NT2/D1 (cell line): Measurements from ENCODE around the gene TBC1D24.

ENCODE experiments used
- DNase-seq: peaks from one replicate; pipeline ENCODE4 v3.0.0-alpha.2; 2011; ENCODE audit warnings: low read depth, low spot score
- H3K27me3 ChIP-seq: 2 replicates; pipeline ENCODE4 v1.6.0; 2011; ENCODE audit warnings: mild to moderate bottlenecking; ENCODE audit not compliant: insufficient read length, insufficient read depth
- H3K36me3 ChIP-seq: 2 replicates; pipeline ENCODE4 v1.6.1; 2011; ENCODE audit warnings: mild to moderate bottlenecking, low read length, mixed read lengths; ENCODE audit not compliant: insufficient read depth, insufficient read length
- H3K4me1 ChIP-seq: 2 replicates; pipeline ENCODE4 v1.5.1; 2011; ENCODE audit not compliant: insufficient read depth, insufficient read length
- H3K4me3 ChIP-seq: 2 replicates; pipeline ENCODE4 v1.5.1; 2011; ENCODE audit warnings: low read depth; ENCODE audit not compliant: insufficient read length
- H3K9ac ChIP-seq: 2 replicates; pipeline ENCODE4 v1.6.0; 2011; ENCODE audit warnings: low read depth; ENCODE audit not compliant: insufficient read length
- H3K9me3 ChIP-seq: 2 replicates; pipeline ENCODE4 v1.5.1; 2011; ENCODE audit warnings: mild to moderate bottlenecking, low read length; ENCODE audit not compliant: insufficient read depth
- SUZ12 ChIP-seq: IDR thresholded peaks from 2 replicates; pipeline ENCODE4 v1.6.1; 2011; ENCODE audit not compliant: insufficient read length, insufficient read depth; ENCODE audit errors: extremely low read depth
- YY1 ChIP-seq: IDR thresholded peaks from 2 replicates; pipeline ENCODE4 v1.6.1; 2011; ENCODE audit not compliant: insufficient read length, insufficient read depth
- ZNF274 ChIP-seq: IDR thresholded peaks from 2 replicates; pipeline ENCODE4 v1.6.1; 2011; ENCODE audit warnings: mild to moderate bottlenecking, low read depth, low read length

TBC1D24 gene

DNA sequence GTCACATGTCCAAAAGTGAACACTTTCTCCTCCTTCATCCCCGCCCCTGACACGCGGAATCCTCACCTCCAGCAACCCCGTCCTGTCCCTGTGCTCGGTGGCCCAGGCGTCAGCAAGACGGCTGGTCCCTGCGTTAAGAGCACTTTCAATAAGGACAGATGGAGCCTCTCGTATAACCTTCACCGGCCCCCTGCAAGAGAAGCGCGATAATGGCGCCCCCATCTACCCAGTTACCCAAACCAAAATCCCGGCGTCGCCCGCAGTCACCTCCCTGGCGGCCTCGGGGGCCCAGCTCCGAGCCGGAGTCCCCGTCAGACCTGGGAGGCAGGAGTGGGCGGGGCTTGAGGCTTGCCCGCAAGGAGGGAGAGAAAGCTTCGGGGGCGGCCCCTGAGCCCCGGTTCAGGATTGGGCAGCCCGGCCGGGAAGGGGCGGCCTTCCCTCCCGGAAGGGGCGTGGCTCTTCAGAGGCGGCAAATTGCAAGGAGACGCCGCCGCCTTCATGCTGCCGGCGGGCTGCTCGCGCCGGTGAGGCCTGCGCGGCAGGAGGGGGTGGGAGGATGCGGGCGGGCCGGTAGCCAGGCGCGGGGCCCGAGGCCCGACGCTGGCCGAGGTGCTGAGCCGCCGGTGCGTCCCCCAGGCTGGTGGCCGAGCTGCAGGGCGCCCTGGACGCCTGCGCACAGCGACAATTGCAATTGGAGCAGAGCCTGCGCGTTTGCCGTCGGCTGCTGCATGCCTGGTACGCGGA is 15.1 kb upstream of the TBC1D24 start, which contains the start of gene TEDC2:
TSS of gene TEDC2 (plus strand) at position 463 of the 744 bp plus-strand sequence. CDS start at position 499, 36 bp downstream.
- Histone ChIP-seq H3K36me3 (peaks cover 75% of the 10 kb centered on the region), H3K9me3 (no peaks in the 10 kb centered on the region), H3K9ac (peak within 1 kb of the TSS; percentile 89), H3K4me1 (peaks cover 43% of the 10 kb centered on the region), H3K4me3 (peak within 1 kb of the TSS; percentile 72), H3K27me3 (no peaks in the 10 kb centered on the region)
- TF ChIP-seq SUZ12 (no peak), YY1 (no peak), ZNF274 (no peak)
- DNase-seq: peak; percentile 96

DNA sequence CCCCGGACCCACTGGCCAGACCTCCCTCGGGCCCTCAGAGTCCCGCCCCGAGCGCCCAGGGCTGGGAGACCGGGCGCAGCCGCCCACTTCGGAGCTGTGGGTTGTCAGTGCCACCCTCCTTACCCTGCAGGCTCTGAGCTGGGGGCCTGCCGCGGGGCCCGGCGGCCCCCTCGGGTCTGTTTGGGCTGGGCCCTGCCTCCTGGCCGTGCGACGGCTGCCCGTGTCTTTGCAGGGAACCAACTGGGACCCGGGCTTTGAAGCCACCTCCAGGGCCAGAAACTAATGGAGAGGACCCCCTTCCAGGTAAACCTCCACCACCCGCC is 14.6 kb upstream of the TBC1D24 start:
- H3K4me1 ChIP-seq: peaks cover 43% of the 10 kb centered on the region
- no peak for DNase-seq

DNA sequence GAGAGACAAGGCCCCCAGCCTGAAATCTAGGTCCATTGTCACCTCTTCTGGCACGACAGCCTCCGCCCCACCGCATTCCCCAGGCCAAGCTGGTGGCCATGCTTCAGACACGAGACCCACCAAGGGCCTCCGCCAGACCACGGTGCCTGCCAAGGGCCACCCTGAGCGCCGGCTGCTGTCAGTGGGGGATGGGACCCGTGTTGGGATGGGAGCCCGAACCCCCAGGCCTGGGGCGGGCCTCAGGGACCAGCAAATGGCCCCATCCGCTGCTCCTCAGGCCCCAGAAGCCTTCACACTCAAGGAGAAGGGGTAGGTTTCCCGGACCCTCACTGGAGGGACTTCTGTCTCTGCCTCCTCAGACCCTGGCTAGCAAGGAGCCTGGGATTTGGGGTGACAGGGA is 14.0 kb upstream of the TBC1D24 start:
- peak overlapping the region; percentile 89 for H3K9ac ChIP-seq
- no peaks in the 10 kb centered on the region for H3K27me3 ChIP-seq
- H3K4me1 ChIP-seq: peaks cover 43% of the 10 kb centered on the region
- peaks cover 72% of the 10 kb centered on the region for H3K36me3 ChIP-seq
- DNase-seq: no peak
- H3K4me3 ChIP-seq: peak overlapping the region; percentile 72
- TF ChIP-seq SUZ12: no peak
- TF ChIP-seq ZNF274: no peak
- no peak for TF ChIP-seq YY1
- no peaks in the 10 kb centered on the region for H3K9me3 ChIP-seq

More for the DNA sequence above, 14.6 kb upstream of the TBC1D24 start:
- H3K27me3 ChIP-seq: no peaks in the 10 kb centered on the region
- peak overlapping the region; percentile 72 for H3K4me3 ChIP-seq
- no peaks in the 10 kb centered on the region for H3K9me3 ChIP-seq
- no peak for TF ChIP-seq YY1
- TF ChIP-seq SUZ12: no peak
- no peak for TF ChIP-seq ZNF274
- H3K9ac ChIP-seq: peak overlapping the region; percentile 89
- H3K36me3 ChIP-seq: peaks cover 72% of the 10 kb centered on the region

DNA sequence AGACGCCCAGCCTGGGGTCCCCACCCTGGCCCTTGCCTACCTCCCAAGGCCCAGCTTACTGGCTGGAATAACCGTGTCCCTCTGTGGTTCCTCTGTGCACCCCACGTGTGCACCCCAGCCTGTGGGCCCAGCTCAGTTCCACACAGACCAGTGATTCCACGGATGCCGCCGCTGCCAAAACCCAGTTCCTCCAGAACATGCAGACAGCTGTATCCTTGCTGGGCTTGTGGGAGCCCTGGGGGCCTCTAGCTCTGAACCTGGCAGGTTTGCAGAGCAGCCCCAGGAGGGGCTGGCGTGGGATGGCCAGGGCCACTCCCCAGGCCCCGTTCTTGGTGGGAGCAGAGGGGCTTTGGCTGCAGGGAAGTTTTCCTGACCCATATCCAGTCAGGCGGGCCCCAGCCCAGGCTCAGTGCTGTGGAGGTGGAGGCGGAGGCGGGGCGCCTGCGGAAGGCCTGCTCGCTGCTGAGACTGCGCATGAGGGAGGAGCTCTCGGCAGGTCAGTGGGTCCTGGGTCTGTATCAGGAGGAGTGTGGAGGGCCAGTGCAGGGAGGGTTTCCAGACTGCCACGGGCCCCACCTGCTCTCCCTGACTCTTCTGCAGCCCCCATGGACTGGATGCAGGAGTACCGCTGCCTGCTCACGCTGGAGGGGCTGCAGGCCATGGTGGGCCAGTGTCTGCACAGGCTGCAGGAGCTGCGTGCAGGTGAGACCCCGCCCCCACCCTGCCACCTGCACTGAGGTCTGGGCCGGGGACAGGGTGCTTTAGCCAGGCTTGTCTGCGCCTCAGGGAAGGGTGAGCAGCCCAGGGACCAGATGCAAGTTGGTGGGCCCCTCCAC is 12.7 kb upstream of the TBC1D24 start:
- Histone ChIP-seq H3K4me1 (peaks cover 39% of the 10 kb centered on the region), H3K9me3 (no peaks in the 10 kb centered on the region), H3K27me3 (no peaks in the 10 kb centered on the region), H3K36me3 (peaks cover 61% of the 10 kb centered on the region), H3K9ac (peak overlapping the region; percentile 89), H3K4me3 (no peak overlapping the region)
- no peak for DNase-seq
- no peak for TF ChIP-seq SUZ12
- TF ChIP-seq ZNF274: no peak
- no peak for TF ChIP-seq YY1

DNA sequence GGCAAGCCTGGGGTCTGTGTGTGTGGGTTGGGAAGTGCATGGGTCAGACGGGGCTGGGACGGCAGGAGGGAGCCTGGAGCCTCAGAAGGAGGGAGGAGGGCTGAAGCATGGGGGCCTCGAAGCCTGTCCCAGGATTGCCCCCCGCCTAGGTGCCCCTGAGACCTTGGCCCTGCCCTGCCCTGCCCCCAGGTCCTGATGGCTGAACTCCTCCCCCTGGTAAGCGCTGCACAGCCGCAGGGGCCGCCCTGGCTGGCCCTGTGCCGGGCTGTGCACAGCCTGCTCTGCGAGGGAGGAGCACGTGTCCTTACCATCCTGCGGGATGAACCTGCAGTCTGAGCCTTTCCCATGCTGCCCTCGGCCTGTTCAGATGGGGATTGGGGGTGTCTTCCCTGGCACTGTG is 10.6 kb upstream of the TBC1D24 start:
- no peak overlapping the region for H3K4me3 ChIP-seq
- peaks cover 44% of the 10 kb centered on the region for H3K36me3 ChIP-seq
- H3K9ac ChIP-seq: peak overlapping the region; percentile 24
- DNase-seq: no peak
- H3K27me3 ChIP-seq: no peaks in the 10 kb centered on the region
- peaks cover 41% of the 10 kb centered on the region for H3K4me1 ChIP-seq
- H3K9me3 ChIP-seq: no peaks in the 10 kb centered on the region
- TF ChIP-seq YY1 (no peak), SUZ12 (no peak), ZNF274 (no peak)

DNA sequence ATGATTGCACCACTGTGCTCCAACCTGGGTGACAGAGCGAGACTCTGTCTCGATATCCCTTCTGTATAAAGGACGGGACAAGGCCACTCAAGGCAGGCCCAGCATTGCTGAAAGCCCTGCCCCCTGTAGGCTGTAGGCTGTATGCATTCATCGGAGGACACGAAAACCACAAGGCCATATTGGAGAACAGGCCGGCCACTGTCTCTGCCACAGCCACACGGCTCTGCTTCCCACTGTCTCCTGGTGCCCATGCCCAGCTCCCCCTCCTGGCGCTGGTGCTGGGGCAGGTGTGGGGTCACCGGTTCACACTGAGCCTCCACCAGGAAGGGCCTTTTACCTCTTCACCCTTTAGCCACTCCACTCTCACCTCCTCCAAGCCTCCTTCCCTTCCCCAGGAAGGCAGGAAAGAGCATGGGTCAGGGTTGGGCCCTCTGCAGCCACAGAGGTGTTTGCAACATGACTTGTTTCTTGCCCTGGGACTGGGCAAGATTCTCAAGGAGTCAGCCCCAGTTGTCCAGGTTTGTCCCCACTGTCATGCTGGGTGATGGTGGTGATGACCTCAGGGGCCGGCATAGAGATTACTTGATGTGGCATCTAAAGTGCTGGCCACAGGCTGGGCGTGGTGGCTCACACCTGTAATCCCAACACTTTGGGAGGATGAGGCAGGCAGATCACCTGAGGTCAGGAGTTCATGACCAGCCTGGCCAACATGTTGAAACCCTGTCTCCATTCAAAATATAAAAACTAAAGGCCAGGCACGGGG is 9.1 kb upstream of the TBC1D24 start:
- TF ChIP-seq SUZ12 (no peak), YY1 (no peak), ZNF274 (no peak)
- H3K27me3 ChIP-seq: peaks cover 6% of the 10 kb centered on the region
- H3K36me3 ChIP-seq: peaks cover 42% of the 10 kb centered on the region
- no peak overlapping the region for H3K4me3 ChIP-seq
- no peaks in the 10 kb centered on the region for H3K9me3 ChIP-seq
- H3K4me1 ChIP-seq: peaks cover 49% of the 10 kb centered on the region
- DNase-seq: no peak
- H3K9ac ChIP-seq: peak overlapping the region; percentile 3
